GM23338 (cell line): ENCODE results near the gene PRKCQ. TPM values are rescaled to one million over a fixed set of nuclear protein-coding genes. Genes with fewer than 3 reads are reported as not detected.

ENCODE experiments used
- ATAC-seq: fragments of 200-7000 bp; cut with Tn5 transposase; 3 replicates; pipeline ENCODE4 v1.9.1; 2020
- DNase-seq: peaks from one replicate; pipeline ENCODE4 v3.0.0-alpha.2; 2015; ENCODE audit warnings: low spot score
- H2AFZ ChIP-seq: fragments of 200-600 bp; sonication (generic); 2 replicates; pipeline ENCODE4 v1.8.0; 2016; ENCODE audit warnings: antibody characterized with exemption, mild to moderate bottlenecking, moderate library complexity
- H3F3A ChIP-seq: fragments of 200-600 bp; sonication (generic); replicated peaks from 2 replicates; pipeline ENCODE4 v1.8.0; 2017; ENCODE audit warnings: antibody characterized with exemption, mixed run types, low read depth
- H3K27ac ChIP-seq: fragments of 200-600 bp; sonication (generic); 2 replicates; pipeline ENCODE4 v1.6.1; 2016; ENCODE audit warnings: low read depth
- H3K27me3 ChIP-seq: fragments of 200-600 bp; sonication (generic); 2 replicates; pipeline ENCODE4 v1.8.0; 2016; ENCODE audit warnings: mild to moderate bottlenecking, mixed run types, moderate library complexity; ENCODE audit not compliant: insufficient read depth
- H3K36me3 ChIP-seq: fragments of 200-600 bp; sonication (generic); 2 replicates; pipeline ENCODE4 v1.8.0; 2016; ENCODE audit warnings: mild to moderate bottlenecking; ENCODE audit not compliant: insufficient read depth
- H3K4me1 ChIP-seq: fragments of 200-600 bp; sonication (generic); 2 replicates; pipeline ENCODE4 v1.8.0; 2016; ENCODE audit warnings: mild to moderate bottlenecking, moderate library complexity; ENCODE audit not compliant: insufficient read depth
- H3K4me2 ChIP-seq: fragments of 200-600 bp; sonication (generic); 2 replicates; pipeline ENCODE4 v1.7.1; 2017; ENCODE audit warnings: mixed run types
- H3K4me3 ChIP-seq: fragments of 200-600 bp; sonication (generic); 2 replicates; pipeline ENCODE4 v1.6.1; 2016; ENCODE audit warnings: mixed run types
- H3K79me2 ChIP-seq: fragments of 200-600 bp; sonication (generic); replicated peaks from 2 replicates; pipeline ENCODE4 v1.8.0; 2017; ENCODE audit warnings: mild to moderate bottlenecking; ENCODE audit not compliant: insufficient read depth
- H3K9me2 ChIP-seq: fragments of 200-600 bp; sonication (generic); 2 replicates; pipeline ENCODE4 v1.8.0; 2017; ENCODE audit not compliant: insufficient read depth
- H4K20me1 ChIP-seq: fragments of 200-600 bp; sonication (generic); replicated peaks from 2 replicates; pipeline ENCODE4 v1.8.0; 2017; ENCODE audit warnings: mild to moderate bottlenecking; ENCODE audit not compliant: insufficient read depth
- H3K27ac Mint-ChIP-seq: 2 replicates; pipeline ENCODE4 v1.8.0; 2020; ENCODE audit warnings: inconsistent platforms, mild to moderate bottlenecking, moderate library complexity, mixed read lengths
- H3K27me3 Mint-ChIP-seq: 3 replicates; pipeline ENCODE4 v1.8.0; 2022; ENCODE audit warnings: low read depth, mild to moderate bottlenecking, moderate library complexity, mixed read lengths, inconsistent platforms; ENCODE audit not compliant: insufficient read depth, poor library complexity
- H3K36me3 Mint-ChIP-seq: 3 replicates; pipeline ENCODE4 v1.8.0; 2021; ENCODE audit warnings: low read depth, mild to moderate bottlenecking, inconsistent platforms, moderate library complexity, mixed read lengths
- H3K4me1 Mint-ChIP-seq: 3 replicates; pipeline ENCODE4 v1.8.0; 2020; ENCODE audit warnings: mild to moderate bottlenecking, inconsistent platforms, mixed read lengths
- H3K4me3 Mint-ChIP-seq: 3 replicates; pipeline ENCODE4 v1.8.0; 2021; ENCODE audit warnings: moderate library complexity, mild to moderate bottlenecking, inconsistent platforms, mixed read lengths
- H3K9me3 Mint-ChIP-seq: 3 replicates; pipeline ENCODE4 v1.8.0; 2020; ENCODE audit warnings: moderate library complexity, mild to moderate bottlenecking, inconsistent platforms, mixed read lengths
- EZH2 ChIP-seq: fragments of 200-600 bp; sonication (generic); IDR thresholded peaks from one replicate; pipeline ENCODE4 v1.8.0; 2017; ENCODE audit warnings: antibody characterized with exemption, mild to moderate bottlenecking, low read depth; ENCODE audit not compliant: unreplicated experiment
- JUNB ChIP-seq: IDR thresholded peaks from one replicate; pipeline ENCODE4 v1.6.1; 2016; ENCODE audit warnings: antibody characterized with exemption; ENCODE audit not compliant: unreplicated experiment
- NANOG ChIP-seq: IDR thresholded peaks from 2 replicates; pipeline ENCODE4 v1.6.1; 2016; ENCODE audit warnings: antibody characterized with exemption, borderline replicate concordance
- POLR2AphosphoS5 ChIP-seq: IDR thresholded peaks from 2 replicates; pipeline ENCODE4 v1.6.1; 2016; ENCODE audit warnings: antibody characterized with exemption, low read depth
- STAT1 ChIP-seq: IDR thresholded peaks from one replicate; pipeline ENCODE4 v1.6.1; 2016; ENCODE audit warnings: antibody characterized with exemption; ENCODE audit not compliant: unreplicated experiment
- ZNF114 ChIP-seq: fragments of 250-450 bp; sonication (Bioruptor Pico); IDR thresholded peaks from 2 replicates; pipeline ENCODE4 v1.5.0; 2020; ENCODE audit warnings: mild to moderate bottlenecking, moderate library complexity
- ZNF331 ChIP-seq: fragments of 250-450 bp; sonication (Bioruptor Pico); IDR thresholded peaks from 2 replicates; pipeline ENCODE4 v1.5.0; 2020; ENCODE audit warnings: low read depth, mild to moderate bottlenecking, moderate library complexity
- polyA plus RNA-seq: library from polyadenylated mRNA; unstranded; fragments of >200 nt; fragmentation: Nextera tagmentation; extraction: Ambion mirVana; gene quantifications from 2 replicates; pipeline ENCODE4 v1.2.1, GENCODE V29; 2016
- total RNA-seq: library from RNA; depleted of rRNA; stranded (reverse); fragments of >200 nt; shearing (Covaris generic); gene quantifications from 2 replicates; pipeline ENCODE4 v1.2.3, GENCODE V29; 2014
- TF ChIP-seq, protein P1 (sequence below): fragments of 250-450 bp; sonication (Bioruptor Pico); IDR thresholded peaks from 2 replicates; pipeline ENCODE4 v1.5.0; 2020; ENCODE audit warnings: mild to moderate bottlenecking, moderate library complexity
- TF ChIP-seq, protein P2 (sequence below): IDR thresholded peaks from 2 replicates; pipeline ENCODE4 v1.6.1; 2016; ENCODE audit warnings: antibody characterized with exemption

PRKCQ gene
- total and polyA plus RNA-seq, 2 experiments from 2014 or later: 12.6 to 28.5 TPM

DNA sequence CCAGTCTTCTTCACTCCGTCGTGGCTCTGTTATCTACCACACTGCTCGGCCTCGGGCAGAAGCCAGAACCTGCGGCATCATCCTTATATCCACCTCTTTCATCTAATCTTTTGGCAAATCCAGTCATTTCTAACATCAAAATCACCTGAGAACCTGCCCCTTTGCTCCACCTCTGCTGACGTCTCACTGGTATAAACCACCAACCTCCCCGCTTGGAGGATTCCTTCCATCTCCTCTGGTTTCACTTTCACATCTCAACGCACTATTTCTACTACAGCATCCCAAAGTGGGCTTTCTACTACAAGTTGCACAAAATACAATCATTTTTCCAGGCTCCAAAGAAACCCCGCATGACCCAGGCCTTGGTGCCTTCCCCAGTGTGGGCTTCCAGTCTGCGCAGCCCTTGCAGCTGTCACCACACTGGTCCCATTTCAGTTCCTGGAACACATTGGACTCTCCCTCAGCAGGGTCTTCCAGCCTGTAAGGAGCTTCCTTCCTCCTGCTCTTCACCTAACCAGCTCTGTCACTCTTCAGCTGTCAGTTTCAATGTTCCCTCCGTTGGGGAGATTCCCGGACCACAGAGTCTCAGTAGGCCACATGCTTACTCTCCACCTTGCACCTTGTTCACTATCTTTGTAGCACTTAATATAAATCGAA lies 85.0 kb downstream of the PRKCQ start (continued):
- TF ChIP-seq, protein P1, sequence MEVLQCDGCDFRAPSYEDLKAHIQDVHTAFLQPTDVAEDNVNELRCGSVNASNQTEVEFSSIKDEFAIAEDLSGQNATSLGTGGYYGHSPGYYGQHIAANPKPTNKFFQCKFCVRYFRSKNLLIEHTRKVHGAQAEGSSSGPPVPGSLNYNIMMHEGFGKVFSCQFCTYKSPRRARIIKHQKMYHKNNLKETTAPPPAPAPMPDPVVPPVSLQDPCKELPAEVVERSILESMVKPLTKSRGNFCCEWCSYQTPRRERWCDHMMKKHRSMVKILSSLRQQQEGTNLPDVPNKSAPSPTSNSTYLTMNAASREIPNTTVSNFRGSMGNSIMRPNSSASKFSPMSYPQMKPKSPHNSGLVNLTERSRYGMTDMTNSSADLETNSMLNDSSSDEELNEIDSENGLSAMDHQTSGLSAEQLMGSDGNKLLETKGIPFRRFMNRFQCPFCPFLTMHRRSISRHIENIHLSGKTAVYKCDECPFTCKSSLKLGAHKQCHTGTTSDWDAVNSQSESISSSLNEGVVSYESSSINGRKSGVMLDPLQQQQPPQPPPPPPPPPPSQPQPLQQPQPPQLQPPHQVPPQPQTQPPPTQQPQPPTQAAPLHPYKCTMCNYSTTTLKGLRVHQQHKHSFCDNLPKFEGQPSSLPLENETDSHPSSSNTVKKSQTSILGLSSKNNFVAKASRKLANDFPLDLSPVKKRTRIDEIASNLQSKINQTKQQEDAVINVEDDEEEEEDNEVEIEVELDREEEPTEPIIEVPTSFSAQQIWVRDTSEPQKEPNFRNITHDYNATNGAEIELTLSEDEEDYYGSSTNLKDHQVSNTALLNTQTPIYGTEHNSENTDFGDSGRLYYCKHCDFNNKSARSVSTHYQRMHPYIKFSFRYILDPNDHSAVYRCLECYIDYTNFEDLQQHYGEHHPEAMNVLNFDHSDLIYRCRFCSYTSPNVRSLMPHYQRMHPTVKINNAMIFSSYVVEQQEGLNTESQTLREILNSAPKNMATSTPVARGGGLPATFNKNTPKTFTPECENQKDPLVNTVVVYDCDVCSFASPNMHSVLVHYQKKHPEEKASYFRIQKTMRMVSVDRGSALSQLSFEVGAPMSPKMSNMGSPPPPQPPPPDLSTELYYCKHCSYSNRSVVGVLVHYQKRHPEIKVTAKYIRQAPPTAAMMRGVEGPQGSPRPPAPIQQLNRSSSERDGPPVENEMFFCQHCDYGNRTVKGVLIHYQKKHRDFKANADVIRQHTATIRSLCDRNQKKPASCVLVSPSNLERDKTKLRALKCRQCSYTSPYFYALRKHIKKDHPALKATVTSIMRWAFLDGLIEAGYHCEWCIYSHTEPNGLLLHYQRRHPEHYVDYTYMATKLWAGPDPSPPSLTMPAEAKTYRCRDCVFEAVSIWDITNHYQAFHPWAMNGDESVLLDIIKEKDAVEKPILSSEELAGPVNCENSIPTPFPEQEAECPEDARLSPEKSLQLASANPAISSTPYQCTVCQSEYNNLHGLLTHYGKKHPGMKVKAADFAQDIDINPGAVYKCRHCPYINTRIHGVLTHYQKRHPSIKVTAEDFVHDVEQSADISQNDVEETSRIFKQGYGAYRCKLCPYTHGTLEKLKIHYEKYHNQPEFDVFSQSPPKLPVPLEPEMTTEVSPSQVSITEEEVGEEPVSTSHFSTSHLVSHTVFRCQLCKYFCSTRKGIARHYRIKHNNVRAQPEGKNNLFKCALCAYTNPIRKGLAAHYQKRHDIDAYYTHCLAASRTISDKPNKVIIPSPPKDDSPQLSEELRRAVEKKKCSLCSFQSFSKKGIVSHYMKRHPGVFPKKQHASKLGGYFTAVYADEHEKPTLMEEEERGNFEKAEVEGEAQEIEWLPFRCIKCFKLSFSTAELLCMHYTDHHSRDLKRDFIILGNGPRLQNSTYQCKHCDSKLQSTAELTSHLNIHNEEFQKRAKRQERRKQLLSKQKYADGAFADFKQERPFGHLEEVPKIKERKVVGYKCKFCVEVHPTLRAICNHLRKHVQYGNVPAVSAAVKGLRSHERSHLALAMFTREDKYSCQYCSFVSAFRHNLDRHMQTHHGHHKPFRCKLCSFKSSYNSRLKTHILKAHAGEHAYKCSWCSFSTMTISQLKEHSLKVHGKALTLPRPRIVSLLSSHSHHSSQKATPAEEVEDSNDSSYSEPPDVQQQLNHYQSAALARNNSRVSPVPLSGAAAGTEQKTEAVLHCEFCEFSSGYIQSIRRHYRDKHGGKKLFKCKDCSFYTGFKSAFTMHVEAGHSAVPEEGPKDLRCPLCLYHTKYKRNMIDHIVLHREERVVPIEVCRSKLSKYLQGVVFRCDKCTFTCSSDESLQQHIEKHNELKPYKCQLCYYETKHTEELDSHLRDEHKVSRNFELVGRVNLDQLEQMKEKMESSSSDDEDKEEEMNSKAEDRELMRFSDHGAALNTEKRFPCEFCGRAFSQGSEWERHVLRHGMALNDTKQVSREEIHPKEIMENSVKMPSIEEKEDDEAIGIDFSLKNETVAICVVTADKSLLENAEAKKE (CRISPR knock-in tag): no peak
- TF ChIP-seq ZNF114 (CRISPR knock-in tag): no peak
- TF ChIP-seq EZH2: no peak
- no peak for TF ChIP-seq POLR2AphosphoS5
- no peak for TF ChIP-seq JUNB
- no peak for TF ChIP-seq NANOG
- TF ChIP-seq, protein P2, sequence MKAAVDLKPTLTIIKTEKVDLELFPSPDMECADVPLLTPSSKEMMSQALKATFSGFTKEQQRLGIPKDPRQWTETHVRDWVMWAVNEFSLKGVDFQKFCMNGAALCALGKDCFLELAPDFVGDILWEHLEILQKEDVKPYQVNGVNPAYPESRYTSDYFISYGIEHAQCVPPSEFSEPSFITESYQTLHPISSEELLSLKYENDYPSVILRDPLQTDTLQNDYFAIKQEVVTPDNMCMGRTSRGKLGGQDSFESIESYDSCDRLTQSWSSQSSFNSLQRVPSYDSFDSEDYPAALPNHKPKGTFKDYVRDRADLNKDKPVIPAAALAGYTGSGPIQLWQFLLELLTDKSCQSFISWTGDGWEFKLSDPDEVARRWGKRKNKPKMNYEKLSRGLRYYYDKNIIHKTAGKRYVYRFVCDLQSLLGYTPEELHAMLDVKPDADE: no peak

DNA sequence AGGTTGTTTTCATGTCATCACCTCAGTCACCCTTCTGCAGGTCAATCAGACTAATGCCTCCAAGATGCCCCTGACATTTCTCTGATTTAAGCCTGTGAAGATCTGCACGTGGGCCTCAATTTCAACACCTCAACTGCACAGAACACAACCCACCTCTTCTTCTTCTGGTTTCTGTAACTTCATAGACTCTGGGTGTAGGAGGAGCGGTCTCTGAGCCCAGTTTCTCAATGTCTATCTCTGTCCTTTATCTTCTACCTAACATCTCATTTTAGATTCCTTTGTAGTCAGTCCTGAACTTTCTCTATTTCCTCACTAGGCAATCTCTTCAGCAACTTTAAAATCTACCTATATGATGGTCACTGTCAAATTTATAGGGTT lies 85.6 kb downstream of the PRKCQ start:
- H3F3A ChIP-seq: no peaks in the 10 kb centered on the region
- no peaks in the 10 kb centered on the region for H3K9me3 Mint-ChIP-seq
- no peaks in the 10 kb centered on the region for H3K27me3 ChIP-seq
- TF ChIP-seq NANOG (no peak), STAT1 (no peak), ZNF331 (CRISPR knock-in tag) (no peak), ZNF114 (CRISPR knock-in tag) (no peak)
- peaks cover 2% of the 10 kb centered on the region; the same call in 2 of the 3 replicates for H3K4me1 Mint-ChIP-seq
- no peaks in the 10 kb centered on the region for H3K27me3 Mint-ChIP-seq
- no peaks in the 10 kb centered on the region for H4K20me1 ChIP-seq
- no peak overlapping the region for H3K4me3 Mint-ChIP-seq
- no peak overlapping the region for H3K27ac Mint-ChIP-seq
- ATAC-seq (no peak), DNase-seq (no peak)
- peaks cover 24% of the 10 kb centered on the region for H3K36me3 ChIP-seq
- H3K4me2 ChIP-seq: no peak overlapping the region
- H3K27ac ChIP-seq: no peak overlapping the region
- no peaks in the 10 kb centered on the region for H3K9me2 ChIP-seq
- no peaks in the 10 kb centered on the region for H3K79me2 ChIP-seq
- no peak overlapping the region for H3K4me3 ChIP-seq
- H2AFZ ChIP-seq: no peak overlapping the region
- H3K36me3 Mint-ChIP-seq: peaks cover 14% of the 10 kb centered on the region
- H3K4me1 ChIP-seq: no peaks in the 10 kb centered on the region
